ACHN (cell line): Measurements from ENCODE around the gene USP17L5.
"Not testable (repeated sequence)": the region's sequence is repeated elsewhere in the genome, so short reads cannot be mapped to it uniquely, and the experiment has no call there.

Experiments
- DNase-seq: peaks from one replicate; pipeline ENCODE4 v3.0.0-alpha.2; 2015
- in situ Hi-C: cut with HindIII; loops from 2 replicates; pipeline ENCODE4 v1.10.0; 2017; ENCODE audit warnings: low sequenced_read_pairs, low pct_ligation_motif_present, low pct_unique_long_range_greater_than_20kb

The USP17L5 gene, protein sequence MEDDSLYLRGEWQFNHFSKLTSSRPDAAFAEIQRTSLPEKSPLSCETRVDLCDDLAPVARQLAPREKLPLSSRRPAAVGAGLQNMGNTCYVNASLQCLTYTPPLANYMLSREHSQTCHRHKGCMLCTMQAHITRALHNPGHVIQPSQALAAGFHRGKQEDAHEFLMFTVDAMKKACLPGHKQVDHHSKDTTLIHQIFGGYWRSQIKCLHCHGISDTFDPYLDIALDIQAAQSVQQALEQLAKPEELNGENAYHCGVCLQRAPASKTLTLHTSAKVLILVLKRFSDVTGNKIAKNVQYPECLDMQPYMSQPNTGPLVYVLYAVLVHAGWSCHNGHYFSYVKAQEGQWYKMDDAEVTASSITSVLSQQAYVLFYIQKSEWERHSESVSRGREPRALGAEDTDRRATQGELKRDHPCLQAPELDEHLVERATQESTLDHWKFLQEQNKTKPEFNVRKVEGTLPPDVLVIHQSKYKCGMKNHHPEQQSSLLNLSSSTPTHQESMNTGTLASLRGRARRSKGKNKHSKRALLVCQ

GRCh38 chr4:9339103-9339502 lies at the start of gene USP17L5:
Gene USP17L5 (plus strand): TSS chr4:9339403. CDS start chr4:9339403, 0 bp downstream.
- DNase-seq, in situ Hi-C loops: not testable (repeated sequence)

GRCh38 chr4:9324191-9324590 lies 15.0 kb upstream of the USP17L5 start:
- in situ Hi-C loops, result not testable (repeated sequence)

GRCh38 chr4:9324865-9325264 lies 14.3 kb upstream of the USP17L5 start, which contains the start of gene USP17L24:
Gene USP17L24 (plus strand): TSS chr4:9325165. CDS start chr4:9325165, 0 bp downstream.
- in situ Hi-C loops, DNase-seq: not testable (repeated sequence)

More at GRCh38 chr4:9324191-9324590, 15.0 kb upstream of the USP17L5 start:
- DNase-seq, result not testable (repeated sequence)

- DNase-seq, in situ Hi-C loops: not testable (repeated sequence)
Measured at GRCh38 chr4:9329611-9330010, 9.6 kb upstream of the USP17L5 start, which contains the start of gene USP17L25. Gene USP17L25 (plus strand): TSS chr4:9329911. CDS start chr4:9329911, 0 bp downstream.

DNA sequence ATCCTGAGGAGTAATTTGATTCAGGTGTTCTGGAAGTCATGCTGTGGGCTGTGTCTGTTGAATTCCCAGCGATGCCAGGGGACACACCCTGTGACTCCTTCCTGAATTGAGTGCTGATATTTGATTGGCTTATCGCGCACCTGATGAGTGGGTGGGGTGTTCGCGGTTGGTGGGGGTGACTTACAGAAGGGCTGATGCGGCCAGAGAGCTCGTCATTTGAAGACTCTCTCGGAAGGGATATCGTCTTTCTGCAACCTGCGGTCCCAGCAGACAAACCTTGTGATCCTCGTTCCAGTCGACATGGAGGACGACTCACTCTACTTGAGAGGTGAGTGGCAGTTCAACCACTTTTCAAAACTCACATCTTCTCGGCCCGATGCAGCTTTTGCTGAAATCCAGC lies 4.8 kb upstream of the USP17L5 start, which contains the start of gene USP17L26:
USP17L26 (plus strand) TSS at position 301 of the 400 bp plus-strand sequence; CDS start at position 301, 0 bp downstream.
- in situ Hi-C loops, DNase-seq: not testable (repeated sequence)

DNA sequence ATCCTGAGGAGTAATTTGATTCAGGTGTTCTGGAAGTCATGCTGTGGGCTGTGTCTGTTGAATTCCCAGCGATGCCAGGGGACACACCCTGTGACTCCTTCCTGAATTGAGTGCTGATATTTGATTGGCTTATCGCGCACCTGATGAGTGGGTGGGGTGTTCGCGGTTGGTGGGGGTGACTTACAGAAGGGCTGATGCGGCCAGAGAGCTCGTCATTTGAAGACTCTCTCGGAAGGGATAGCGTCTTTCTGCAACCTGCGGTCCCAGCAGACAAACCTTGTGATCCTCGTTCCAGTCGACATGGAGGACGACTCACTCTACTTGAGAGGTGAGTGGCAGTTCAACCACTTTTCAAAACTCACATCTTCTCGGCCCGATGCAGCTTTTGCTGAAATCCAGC lies 4.6 kb downstream of the USP17L5 start, which contains the start of gene USP17L27:
USP17L27 (plus strand) TSS at position 301 of the 400 bp plus-strand sequence; CDS start at position 301, 0 bp downstream.
- DNase-seq, in situ Hi-C loops: not testable (repeated sequence)

DNA sequence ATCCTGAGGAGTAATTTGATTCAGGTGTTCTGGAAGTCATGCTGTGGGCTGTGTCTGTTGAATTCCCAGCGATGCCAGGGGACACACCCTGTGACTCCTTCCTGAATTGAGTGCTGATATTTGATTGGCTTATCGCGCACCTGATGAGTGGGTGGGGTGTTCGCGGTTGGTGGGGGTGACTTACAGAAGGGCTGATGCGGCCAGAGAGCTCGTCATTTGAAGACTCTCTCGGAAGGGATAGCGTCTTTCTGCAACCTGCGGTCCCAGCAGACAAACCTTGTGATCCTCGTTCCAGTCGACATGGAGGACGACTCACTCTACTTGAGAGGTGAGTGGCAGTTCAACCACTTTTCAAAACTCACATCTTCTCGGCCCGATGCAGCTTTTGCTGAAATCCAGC lies 9.4 kb downstream of the USP17L5 start, which contains the start of gene USP17L28:
USP17L28 (plus strand) TSS at position 301 of the 400 bp plus-strand sequence; CDS start at position 301, 0 bp downstream.
- in situ Hi-C loops, DNase-seq: not testable (repeated sequence)

DNA sequence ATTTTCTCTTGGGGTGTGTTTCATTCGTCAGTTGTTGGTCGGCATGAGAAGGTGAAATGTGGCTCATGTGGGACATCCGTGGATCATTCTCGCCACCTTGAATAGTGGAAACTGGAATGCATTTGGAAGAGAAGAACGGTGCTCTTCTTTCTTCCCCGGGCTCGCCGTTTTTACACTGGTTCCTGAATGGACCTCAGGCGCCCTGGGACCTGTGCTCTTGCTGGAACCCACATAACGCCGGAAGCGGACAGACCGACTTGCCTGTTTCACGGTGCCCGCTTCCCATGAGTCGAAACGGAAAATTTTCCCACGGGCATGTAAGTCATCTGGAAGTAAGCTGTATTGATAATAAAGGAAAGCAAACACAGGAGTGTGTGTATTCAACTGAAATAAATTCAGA lies 11.7 kb downstream of the USP17L5 start:
- in situ Hi-C loops, DNase-seq: not testable (repeated sequence)

- in situ Hi-C loops, DNase-seq: not testable (repeated sequence)
Measured at GRCh38 chr4:9353338-9353737, 14.1 kb downstream of the USP17L5 start, which contains the start of gene USP17L29. Gene USP17L29 (plus strand): TSS chr4:9353638. CDS start chr4:9353638, 0 bp downstream.

GRCh38 chr4:9362829-9363228 lies 23.6 kb downstream of the USP17L5 start, which contains the start of gene USP17L30:
Gene USP17L30 (plus strand): TSS chr4:9363129. CDS start chr4:9363129, 0 bp downstream.
- in situ Hi-C loops, DNase-seq: not testable (repeated sequence)

GRCh38 chr4:9379881-9380280 lies 40.7 kb downstream of the USP17L5 start:
- DNase-seq, in situ Hi-C loops: not testable (repeated sequence)

DNA sequence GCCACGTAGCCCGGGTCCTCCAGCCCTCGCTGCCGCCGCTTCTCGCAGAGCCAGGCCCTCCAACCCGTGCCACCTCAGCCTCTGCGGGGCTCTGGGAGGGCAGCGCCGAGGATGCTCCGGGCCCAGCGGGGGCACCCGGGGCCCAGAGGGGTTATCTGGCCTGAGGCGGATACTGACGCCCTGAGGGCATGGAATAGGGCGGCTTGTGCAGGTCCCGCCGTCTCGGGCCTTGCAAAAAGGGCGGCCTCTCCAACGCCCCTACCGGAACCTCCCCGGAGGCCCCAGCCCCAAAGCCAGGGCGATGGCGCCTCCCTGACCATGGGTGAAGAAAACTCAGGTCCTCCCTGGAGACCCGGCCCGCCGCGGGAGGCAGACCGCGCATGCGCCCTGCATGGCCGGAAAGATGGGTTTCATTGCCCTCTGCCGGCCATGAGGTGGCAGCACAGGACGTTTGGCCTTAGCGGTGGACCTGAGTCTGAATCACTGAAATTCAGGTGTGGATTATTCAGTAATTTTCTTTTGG lies 41.9 kb downstream of the USP17L5 start:
- DNase-seq, in situ Hi-C loops: not testable (repeated sequence)

DNA sequence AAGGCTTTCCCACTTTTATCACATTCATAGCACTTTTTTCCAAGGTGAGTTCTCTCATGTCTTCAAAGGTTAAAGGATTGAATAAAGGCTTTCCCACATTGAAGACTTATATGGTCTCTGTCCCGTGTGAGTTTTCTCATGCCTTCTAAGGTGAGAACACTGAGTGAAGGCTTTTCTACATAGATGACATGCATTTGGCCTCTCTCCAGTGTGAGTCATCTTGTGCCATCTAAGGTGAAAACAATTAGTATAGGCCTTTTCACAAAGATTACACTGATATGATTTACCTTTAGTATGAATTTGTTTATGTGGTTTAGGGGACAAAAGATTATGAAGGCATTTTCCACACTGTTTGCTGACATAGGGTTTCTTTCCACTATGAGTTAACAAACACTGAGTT lies 44.9 kb downstream of the USP17L5 start:
- no peak for DNase-seq
- in situ Hi-C loops, result no loop called here

DNA sequence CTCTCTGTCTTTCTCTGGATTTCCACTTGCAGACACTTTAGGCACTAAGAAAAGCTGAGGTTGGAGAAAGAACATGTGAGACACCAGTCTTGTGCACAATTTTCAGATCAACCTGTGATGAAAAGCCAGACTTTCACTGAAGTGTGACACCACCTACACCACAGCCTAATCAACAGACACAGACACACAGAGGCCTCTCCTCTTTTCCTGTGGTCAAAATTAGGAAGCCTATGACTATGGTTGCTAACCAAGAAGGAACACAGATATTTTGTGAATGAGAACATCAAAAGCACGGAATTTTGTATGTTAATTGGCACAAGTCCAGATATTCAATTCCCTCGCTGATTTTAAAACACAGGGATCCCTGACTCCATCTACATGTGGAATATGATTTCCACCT lies 49.8 kb downstream of the USP17L5 start:
- in situ Hi-C loops, DNase-seq: not testable (repeated sequence)
